ENCODE data around the gene ICAM2.

ICAM2 gene

GRCh38 chr17:63975541-63976092 is 44.8 kb downstream of the ICAM2 start:
- TF ChIP-seq CTCF (IDR thresholded peaks at IDR 0.05; ENCODE audit: low read depth, low read length): no peak
- no peak overlapping the region for H3K4me3 ChIP-seq (ENCODE audit: low read depth, low read length)

GRCh38 chr17:63974594-63975192 is 45.7 kb downstream of the ICAM2 start:
- no peak overlapping the region for H3K4me3 ChIP-seq (ENCODE audit: low read depth, low read length)
- TF ChIP-seq CTCF (IDR thresholded peaks at IDR 0.05; ENCODE audit: low read depth, low read length): no peak

DNA sequence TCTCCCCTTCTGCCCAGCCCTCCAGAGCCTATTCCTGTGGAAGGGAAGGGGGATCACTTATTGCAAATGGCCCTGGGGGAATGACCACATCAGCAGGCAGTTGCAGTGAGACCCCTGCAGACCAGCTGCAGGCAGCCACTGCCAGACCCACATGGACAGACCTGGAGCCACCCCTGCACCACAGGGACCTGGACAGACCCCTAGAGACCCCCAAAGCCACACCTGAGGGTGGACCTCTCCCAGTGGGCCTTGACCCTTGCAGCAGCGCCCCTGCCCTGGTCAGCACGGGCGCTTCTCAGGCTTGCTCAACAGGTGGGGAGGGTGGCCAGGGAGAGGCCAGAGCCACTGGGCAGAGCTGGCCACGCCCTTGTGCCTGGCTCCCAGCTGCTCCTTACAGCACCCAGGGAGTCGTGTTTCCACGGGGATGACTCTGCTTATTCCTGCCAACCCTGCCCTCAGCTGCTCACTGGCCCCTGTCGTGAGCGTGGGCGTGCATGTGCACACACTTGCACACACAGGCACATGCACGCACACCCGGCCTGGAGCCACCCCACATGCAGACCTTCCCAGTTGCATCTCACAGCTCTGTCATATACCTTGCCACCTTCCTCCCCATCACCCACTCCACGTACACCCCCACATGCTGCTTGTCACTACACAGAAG is 46.4 kb downstream of the ICAM2 start:
- TF ChIP-seq CTCF (IDR thresholded peaks at IDR 0.05; ENCODE audit: low read depth, low read length): no peak
- no peak overlapping the region for H3K4me3 ChIP-seq (ENCODE audit: low read depth, low read length)

DNA sequence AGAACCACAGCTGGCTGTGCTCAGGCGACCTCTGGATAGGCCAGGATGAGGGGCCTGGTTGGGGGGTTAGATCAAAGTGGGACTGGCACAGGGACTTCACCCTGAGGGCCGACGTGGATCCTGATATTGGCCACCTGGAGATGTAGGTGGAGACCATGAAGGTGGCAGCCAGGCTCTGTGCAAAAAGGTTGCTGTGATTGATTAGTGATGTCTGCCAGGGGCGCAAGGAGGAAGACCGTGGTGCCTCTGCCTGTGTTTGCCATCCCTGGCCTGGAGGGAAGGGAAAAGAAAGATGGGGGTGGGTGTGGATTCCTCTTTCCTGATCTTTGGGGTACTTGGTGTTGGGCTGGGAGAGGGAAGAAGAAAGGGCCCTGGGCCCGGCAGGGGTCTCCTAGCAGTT is 47.2 kb downstream of the ICAM2 start:
- TF ChIP-seq CTCF (IDR thresholded peaks at IDR 0.05; ENCODE audit: low read depth, low read length): no peak

DNA sequence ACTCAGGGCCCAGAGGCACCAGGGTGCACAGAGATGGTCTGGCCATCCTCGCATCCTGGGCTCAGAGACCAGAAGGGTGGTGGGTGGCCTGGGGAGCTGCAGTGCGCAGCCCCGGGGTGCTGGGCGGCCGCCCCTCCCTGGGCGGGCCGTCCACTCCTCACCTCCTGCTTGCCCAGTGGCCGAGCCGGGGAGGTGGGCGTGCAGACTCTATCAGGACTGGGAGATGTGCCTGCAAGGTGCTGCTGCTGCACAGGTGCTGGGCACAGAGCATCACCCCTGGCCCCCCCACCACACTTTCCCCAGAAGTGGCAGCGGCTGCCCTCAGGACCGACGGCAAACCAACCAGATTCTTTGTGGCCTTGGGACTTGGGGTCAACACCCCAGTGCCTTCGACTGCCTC is 47.6 kb downstream of the ICAM2 start, which contains the start of gene SCN4A:
Gene SCN4A (minus strand): TSS at position 123 of the 400 bp plus-strand sequence. CDS start 77 bp downstream, at position 46.
- no peak within 1 kb of the TSS for H3K4me3 ChIP-seq (ENCODE audit: low read depth, low read length)
- TF ChIP-seq CTCF (IDR thresholded peaks at IDR 0.05; ENCODE audit: low read depth, low read length): no peak

More for the DNA sequence above, 47.2 kb downstream of the ICAM2 start:
- H3K4me3 ChIP-seq (ENCODE audit: low read depth, low read length): no peak overlapping the region

GRCh38 chr17:63969278-63969677 is 51.2 kb downstream of the ICAM2 start:
- no peak overlapping the region for H3K4me3 ChIP-seq (ENCODE audit: low read depth, low read length)
- TF ChIP-seq CTCF (IDR thresholded peaks at IDR 0.05; ENCODE audit: low read depth, low read length): no peak

DNA sequence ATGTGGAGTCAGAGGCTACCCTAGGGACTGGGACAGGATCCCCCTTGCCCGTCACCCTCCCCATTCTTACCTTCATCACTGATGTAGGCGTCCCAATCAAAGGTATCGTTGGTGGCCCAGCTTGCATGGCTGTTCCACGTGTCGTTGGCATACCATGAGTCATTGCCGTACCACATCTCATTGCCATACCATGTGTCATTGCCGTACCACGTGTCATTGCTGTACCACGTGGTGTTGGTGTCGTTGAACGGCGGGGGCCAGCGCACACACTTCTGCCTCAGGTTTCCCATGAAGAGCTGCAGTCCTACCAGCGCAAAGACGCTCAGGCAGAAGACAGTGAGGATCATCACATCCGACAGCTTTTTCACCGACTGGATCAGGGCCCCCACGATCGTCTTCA is 52.5 kb downstream of the ICAM2 start:
- no peak for TF ChIP-seq CTCF (IDR thresholded peaks at IDR 0.05; ENCODE audit: low read depth, low read length)
- H3K4me3 ChIP-seq (ENCODE audit: low read depth, low read length): no peak overlapping the region
